NCI-H1092 (cell line): ENCODE results near the gene ABCA2.
"Not testable (repeated sequence)": the region's sequence is repeated elsewhere in the genome, so short reads cannot be mapped to it uniquely, and the experiment has no call there.

ENCODE experiments used
- DNase-seq: peaks from one replicate; lab custom pipeline; 2025; lab: John Stamatoyannopoulos, UW

Gene ABCA2

DNA sequence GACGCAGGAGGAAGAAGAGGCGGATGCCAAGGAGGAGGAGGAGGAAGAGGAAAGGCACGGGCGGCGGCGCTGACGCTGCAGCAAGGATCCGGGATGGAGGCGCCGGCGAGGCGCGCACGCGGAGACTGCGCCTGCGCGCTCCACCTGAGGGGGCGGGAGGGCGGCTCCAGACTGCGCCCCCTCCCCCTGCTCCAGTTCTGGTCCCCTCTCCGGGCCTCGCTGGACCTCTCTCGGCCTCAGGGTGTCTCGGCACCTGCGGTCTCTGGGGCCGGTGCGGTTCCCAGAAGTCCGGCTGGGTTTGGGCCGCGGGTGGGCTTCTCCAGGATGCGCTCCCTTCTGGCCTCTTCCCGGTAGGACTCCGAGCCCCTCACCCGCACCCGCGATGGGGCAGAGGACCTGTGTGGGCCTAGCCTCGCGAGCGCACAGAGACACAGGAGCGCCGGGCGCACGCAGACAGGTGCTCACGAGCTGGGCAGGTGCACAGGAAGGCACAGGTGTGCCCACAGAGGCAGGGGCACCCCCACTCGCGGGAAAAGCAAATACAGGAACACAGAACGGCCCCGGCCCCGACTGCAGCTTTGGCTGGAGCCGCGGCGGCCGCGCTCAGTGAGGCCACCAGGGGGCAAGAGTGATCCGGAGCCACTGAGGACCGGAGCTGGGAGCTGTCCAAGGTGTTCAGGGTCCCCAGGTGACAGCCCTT, 18.2 kb upstream of the ABCA2 start, which contains the start of gene NPDC1:
Gene NPDC1 (minus strand): TSS at position 90 of the 700 bp plus-strand sequence. CDS start 188 bp downstream, outside the sequence.
- peak; percentile 63 for DNase-seq

DNA sequence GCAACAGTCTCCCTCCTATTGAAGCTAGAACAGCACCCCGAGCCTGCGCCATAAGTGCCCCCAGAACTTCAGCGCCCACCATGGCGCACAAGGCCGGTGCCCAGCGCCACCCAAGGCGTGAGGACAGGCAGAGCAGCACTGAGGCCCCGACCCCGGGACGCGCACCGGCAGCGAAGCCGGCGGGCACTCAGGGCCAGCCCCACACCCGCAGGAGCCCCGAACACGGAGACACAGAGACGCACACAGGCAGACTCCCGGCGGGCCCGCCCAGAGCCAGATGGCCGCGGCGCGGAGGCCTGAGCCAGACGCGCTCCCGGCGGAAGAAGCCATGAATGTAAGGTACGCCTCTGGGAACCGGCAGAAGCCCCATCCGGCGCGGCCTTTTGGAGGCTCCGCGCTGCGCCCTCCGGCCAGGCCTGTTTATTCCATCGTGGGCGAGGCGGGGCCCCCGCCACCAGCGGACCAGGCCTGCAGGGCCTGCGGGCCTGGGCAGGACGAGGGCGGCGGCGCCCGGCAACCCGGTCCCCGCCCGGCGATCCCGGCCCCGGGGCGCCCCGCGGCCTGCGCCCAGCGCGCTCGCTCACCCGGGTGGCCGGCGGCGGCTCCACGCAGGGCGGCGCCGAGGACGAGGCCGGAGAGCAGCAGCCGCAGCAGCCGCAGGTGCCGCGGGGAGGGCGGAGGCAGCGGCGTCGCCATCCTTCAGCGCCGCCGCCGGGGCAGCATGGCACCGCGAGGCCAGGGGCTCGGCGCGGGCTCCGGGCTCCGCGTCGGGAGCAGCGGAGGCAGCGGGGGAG, 17.5 kb upstream of the ABCA2 start:
- no peak for DNase-seq

DNA sequence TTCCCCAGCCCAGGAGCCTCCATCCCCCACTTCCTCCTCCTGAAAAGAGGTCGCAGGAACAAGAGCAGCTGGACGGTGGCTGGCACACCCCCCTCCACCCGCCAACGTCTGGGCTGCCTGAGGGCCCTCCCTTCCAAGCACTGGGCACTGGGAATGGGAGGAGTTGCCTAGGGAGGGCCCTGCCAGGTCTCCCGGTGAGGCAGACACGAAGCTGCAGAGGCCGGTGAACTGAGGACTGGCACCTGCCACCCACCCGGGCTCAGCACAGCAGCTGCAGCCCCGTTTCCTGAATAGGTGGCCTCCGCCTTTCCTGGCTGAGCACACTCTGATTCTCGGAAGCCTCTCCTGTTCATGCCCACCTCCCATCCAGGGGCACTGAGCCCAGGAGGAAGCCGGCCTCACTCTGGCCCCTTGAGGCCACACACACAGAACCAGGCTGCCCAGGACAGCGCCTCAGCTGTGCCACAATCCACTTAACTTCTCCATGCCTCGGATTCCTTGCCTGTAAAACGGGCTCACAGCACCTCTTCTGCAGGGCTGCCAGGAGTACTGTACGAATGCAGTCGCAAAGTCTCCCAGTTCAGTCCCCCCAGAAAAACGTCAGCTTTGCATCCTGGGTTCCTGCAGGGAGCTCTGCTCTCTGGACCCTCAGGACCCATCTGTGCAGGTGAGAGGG, 16.6 kb upstream of the ABCA2 start:
- DNase-seq: peak; percentile 32

DNA sequence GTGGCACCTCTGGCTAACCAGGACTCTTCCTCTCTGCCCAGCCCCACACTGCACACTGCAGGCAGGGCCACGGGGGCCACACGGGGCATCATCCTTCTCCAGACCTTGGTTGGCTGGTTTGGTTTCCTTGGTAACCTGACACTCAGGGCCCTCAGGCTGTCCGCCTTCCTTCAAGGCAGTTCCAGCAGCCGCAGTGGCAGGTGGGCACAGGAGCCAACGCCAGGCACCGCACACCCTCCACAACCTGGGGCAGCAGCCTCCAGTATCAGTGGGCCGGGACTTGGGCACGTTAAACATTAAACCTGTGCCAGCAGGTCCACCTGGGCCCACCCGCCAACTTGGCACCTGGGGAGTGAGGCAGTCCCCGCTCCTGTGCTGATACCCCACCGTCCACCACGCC, 16.0 kb upstream of the ABCA2 start:
- DNase-seq: no peak

DNA sequence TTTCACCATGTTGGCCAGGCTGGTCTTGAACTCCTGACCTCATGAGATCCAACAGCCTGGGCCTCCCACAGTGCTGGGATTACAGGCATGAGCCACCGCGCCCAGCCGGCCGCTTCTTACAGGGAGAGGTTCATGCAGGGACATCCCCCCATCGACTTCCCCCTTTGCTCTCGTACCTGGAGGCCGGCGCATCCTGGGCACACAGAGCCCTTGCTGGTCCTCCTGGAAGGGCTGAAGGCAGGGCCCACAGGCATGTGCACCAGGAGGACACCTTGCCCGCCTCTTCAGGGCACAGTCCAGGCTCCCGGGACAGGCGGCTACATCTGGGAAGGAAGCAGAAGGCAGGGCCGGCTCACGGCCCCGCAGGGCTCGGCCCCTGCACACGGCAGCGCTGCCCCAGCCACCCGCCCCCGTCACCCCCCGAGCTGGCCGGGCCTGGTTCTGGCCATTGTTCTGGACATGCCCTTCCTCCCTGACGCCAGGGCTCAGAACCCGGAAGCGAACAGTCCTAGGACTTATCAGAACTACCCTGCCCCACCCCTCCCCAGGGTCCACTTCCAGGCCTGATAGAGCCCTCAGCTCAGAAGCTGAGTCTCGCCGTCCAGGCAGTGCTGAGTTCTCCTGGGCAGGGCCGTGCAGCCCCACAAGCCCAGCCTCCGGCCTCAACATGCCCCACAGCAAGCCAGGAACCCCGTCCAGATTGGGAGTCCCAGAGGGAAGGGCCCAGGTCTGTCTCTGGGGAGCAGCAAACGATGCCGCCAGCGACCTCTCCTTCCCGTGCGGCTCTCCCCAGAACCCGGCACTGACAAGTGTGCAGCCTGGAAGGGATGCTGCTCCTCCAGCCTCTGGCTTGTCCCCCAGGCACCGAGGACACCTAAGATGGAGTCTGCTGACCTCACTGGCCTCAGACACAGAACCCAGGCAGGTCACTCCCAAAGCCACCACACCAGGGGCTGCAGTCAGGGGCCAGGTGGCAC, 15.0 kb upstream of the ABCA2 start:
- DNase-seq: no peak

DNA sequence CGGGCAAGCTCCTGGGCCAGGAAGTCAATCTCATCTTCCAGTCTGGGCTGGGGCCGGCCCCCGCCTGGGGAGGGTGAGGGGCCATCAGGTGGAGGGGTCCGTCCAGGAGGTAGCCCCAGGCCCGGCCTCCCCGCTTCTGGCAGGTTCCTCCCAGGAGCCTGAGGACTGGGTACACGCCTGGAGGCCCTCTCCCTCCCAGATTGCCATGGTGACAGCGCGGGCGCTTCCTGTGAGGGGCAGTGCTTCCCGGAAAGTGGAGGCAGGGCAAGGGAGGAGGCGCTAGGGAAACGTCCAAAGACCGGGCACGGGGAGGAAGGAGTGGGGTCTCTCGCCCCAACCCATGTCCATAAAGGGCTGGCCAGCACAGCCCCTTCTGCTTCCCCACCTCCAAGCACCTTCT, 13.1 kb upstream of the ABCA2 start:
- no peak for DNase-seq

DNA sequence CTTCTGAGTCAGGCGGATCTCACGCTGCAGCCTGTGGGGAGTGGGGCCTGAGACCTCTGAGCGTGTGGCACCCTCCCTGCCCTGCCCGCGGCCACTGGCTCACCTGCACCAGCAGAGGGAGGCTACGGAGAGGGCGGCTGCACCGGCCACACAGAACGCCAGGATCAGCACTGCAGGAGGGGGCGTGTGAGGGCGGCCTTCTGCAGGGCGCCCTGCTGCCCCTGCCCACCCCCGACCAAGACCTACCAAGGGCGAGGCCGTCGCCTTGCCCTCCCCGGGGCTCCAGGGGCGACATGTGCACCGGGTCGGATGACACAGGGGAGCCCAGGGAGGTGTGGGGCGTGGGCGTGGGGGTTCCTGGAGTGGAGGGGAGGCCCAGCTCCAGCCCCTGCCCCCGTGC, 12.5 kb upstream of the ABCA2 start:
- DNase-seq: no peak

DNA sequence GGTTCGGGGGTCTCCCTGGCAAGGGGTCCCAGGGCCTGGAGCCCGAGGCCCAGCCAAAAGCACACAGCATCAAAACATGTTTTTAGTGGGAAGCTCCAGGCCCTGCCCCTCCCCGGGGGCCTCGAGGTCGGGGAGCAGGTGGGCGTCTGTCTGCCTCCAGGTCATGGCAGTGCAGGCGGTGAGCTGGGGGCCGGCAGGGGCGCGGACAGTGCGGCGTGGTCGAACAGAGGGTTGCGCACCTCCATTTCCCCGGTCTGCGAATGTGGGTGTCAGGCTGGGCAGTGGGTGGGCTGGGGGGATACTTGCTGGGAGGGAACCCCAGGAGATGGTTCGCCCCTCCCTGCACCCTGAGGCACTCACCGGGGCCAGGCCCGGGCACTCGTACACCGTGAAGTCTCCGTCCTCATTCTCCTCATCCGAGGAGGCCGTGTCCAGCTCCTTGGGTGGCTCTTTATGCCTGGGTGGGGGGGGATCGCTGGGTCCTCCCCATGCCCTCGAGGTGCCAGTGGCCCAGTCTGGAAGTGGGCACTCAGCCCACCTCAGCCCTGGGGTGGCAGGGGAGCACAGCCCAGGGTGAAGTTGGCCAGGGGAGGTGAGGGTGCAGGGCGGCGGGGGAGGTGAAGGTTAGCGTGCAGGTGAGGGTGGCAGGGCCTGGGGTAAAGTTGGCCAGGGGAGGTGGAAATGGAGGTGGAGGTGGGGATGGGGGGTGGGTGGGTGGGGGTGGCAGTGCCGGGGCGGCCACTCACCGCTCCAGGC, 11.8 kb upstream of the ABCA2 start:
- no peak for DNase-seq

DNA sequence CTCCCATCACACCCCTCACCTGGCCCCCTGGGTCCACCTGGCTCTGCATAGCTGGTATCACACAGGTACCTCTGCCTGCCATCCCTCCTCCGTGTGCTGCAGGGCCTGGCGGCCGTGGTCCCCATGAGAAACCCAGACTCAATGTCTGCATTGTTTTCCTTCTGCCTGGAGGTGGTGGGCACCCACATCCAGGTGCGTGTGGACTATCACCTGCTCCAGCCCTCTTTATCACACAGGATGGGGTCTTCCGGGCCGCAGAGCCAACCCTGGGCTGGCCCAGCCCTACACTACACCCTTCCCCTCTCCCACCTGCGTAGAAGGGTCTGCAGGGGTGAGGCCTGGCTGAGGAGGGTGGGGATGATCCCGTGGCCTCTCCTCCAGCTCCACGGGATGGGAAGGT, 10.9 kb upstream of the ABCA2 start:
- no peak for DNase-seq

DNA sequence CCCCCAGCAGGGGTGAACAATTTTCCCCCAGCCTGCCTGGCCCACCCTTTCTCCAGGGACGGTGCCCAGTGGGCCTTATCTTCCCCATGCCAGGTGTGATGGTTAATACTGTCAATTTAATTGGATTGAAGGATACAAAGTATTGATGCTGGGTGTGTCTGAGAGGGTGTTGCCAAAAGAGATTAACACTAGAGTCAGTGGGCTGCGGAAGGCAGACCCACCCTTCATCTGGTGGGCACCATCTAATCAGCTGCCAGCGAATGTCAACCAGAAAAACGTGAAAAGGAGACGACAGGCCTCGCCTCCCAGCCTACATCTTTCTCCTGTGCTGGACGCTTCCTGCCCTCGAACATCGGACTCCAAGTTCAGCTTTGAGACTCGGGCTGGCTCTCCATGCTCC, 9.4 kb upstream of the ABCA2 start:
- DNase-seq: no peak

DNA sequence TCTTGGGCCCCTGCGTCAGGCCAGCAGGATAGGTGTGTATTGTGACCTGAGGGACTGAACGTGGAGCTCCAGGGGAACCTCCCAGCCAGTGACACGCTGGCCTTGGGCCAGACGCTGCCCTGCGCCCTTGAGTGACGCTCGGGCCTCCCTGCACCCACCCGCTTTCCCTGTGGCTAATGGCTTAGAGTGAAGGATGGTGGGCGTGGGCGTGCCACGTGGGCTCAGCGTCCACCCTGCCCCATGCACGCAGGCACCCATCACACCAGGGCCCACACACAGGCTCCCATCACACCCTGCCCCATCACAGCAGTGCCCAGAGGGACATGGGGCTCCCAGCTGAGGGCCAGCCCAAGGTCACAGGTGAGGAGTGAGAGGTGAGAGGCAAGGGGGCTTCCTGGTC, 9.0 kb upstream of the ABCA2 start:
- no peak for DNase-seq

DNA sequence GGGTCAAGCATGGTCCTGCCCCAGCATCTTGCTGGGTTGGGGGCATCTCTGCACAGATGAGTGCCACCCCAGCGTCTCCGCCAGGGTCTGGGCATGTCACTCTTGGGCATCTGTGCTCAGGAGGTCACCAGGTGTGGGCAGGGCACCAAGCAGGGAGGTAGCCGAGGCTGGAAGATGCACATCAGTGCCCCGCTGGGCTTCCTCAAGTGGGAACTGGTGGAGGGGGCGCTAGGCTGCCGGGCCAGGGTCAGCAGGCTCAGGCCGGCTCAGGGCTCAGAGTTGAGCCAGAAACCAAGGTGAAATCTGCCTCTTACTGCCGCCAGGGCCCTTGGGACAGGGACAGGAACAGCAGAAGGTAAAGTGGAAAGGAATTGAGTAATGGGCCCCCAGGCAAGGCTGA, 7.9 kb upstream of the ABCA2 start:
- DNase-seq: no peak

DNA sequence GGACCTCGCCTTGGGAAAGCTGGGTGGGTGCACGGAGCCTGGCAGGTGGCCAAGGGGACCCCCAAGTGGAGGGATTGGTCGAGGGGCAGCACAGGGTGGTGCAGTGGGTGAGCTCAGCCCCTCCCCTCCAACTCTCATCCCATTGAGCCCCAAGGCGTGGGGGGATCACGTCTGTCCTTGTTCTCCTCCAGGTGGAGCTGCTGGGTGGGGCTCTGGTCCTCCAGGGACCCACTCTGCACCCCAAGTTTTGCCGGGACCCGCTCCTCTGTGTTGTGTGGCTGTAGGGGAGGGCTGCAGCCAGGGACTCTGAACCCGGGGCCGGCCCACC, 7.4 kb upstream of the ABCA2 start:
- no peak for DNase-seq

DNA sequence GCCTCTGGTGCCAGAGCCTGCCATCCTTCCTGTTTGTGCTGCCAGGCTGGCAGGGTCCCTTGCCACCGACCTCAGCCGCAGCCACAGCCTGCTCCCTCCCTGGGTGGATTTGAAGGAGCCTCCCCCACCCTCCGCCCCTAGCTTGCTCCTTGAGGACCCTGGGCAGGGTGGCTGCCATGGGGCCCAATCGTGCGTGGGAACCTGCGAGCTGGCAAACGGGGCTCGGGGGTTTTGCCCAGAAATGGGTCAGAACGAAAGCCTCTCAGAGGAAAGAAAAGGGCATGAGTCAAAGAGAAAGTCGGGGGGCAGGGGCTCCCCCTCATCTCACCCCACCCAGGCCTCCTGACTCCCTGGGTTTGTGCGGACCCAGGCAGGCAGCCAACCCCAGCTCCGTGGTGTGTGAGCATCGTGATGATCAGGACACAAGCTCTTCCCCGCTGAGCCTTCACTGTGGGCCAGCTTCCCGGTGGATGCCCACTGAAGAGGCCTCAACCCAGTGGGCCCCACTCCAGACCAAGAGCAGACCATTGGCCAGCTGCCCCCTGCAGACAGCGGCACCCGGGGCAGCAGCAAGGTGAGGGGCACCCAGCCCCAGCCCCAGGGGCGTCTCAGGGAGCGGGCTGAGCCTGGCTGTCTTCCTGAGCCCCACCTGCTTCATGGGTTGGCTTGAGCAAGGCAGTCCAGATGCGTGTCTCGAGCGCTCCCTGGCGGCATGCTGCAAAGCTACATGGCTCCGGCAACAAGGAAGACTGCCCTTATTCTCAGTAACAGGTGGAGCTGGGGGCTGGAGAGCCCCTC, 6.9 kb upstream of the ABCA2 start:
- DNase-seq: peak; percentile 83

DNA sequence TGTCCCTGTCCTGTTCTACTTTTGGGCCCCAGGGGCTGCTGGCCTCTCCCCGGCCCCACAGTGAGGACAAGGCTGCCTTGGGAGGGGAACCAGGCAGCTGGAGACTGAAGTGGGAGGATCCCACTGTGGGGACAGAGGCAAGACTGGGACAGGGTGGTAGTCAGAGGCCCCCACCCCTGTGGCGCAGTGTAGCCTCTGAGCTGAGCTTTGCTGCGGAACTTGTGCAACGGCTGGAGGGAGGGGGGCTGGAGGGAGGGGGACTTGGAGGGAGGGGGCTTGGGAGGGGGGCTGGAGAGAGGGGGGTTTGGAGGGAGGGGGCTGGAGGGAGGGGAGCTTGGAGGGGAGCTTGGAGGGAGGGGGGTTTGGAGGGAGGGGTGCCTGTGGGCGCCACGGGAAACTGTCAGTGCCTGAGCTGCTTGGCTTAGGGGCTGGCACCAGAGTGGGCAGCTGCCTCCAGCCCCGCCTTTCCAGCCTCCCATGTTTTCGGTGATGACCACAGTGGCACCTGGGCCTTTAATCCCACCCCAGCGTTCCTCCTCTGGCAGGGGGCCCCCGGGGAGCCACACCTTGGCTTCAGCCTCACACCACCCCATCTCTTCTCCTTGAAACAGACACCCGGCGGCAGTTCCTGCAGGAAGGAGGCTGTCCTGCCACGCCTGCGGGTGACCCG, 6.1 kb upstream of the ABCA2 start:
- no peak for DNase-seq

DNA sequence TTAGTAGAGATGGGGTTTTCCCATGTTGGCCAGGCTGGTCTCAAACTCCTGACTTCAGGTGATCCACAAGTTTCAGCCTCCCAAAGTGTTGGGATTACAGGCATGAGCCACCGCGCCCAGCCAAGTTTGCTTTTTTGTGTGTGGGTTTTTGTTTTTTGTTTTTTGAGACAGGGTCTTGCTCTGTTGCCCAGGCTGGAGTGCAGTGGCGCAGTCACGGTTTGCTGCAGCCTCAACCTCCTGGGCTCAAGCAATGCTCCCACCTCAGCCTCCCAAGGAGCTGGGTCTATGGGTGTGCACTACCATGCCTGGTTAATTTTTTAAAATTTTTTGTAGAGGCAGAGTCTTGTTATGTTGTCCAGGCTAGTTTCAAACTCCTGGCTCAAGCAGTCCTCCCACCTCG, 5.4 kb upstream of the ABCA2 start:
- DNase-seq: not testable (repeated sequence)

DNA sequence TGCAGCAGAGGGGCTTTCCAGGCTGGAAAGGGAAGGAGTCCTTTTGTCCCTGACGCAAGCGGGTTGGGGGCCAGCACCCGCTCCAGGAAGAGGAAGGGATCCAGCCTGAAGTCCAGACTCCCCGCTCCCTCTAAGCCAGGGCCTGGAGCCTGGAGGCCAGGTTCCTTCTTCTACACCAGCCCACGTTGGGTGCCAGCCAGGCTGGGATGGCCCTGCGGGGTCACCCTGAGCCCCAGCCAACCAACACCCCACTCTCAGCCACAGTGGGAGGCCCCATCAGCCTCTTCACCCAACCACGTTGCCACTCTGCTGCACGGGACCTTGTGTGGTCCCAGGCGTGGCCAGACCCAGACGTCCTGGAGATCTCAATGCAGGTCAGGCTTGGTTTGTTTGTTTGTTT, 4.8 kb upstream of the ABCA2 start:
- DNase-seq: no peak

DNA sequence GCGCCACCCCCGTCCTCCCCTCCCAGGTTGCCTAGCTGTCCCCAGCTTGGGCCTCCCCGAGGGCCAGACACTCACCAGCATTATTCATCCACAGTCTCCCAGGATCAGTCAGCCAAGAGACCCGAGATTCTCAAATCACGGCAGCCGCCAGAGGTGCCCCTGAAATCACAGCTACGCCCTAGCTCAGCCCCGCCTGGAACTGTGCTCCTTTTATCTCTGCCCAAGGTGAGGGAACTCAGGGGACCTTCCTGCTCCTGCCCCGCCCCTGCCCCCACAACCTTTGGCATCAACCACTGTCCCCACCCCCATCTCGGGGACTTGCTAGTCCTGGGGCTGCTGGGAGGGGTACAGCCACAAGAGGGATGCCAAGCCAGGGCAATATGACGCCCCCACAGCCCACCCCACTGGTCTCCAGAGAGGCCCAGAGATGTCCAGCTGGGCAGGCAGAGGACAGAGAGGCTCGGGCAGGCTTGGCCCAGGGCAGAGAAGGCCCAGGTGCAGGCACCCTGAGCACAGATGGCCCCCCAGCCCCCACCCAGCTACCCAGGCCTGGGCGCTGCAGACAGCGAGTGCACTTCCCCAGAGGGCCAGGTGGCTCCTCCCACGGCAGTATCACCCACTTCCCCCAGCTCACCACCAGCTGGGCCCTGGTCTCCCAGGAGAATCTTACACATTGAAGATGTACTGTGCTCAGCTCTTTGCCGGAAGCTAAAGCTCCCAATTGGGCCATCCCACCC, 4.0 kb upstream of the ABCA2 start, which contains the start of gene FUT7:
Gene FUT7 (minus strand): TSS at position 185 of the 737 bp plus-strand sequence. CDS start 97 bp downstream, at position 88.
- DNase-seq: no peak
